GM19438 (cell line): ENCODE measurements around the gene TINAG.

Experiments used
- ATAC-seq: cut with Tn5 transposase; IDR thresholded peaks from one replicate; pipeline ENCODE4 v1.9.1; 2021; ENCODE audit warnings: low read depth; ENCODE audit not compliant: unreplicated experiment

TINAG gene

GRCh38 chr6:54415517-54415916 lies 107.3 kb downstream of the TINAG start:
- no peak for ATAC-seq

DNA sequence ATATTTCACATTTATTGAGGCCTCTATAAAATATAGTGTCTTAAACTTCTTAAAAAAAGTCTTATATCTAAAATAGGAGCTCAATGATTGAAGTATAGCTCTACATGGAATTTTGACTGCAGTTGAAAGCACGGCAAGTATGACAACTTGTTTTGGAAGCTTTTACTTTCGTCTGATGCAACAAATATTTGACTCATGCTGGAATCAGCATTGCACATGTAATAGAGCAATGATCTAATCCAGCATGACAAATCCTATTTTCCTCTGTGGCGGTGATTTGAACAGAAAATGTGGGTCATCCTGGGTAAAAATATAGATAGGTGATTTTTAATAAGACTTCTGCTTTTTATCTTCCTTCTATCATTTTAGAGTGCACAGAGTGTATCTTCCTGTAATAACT lies 111.6 kb downstream of the TINAG start:
- ATAC-seq = no peak

DNA sequence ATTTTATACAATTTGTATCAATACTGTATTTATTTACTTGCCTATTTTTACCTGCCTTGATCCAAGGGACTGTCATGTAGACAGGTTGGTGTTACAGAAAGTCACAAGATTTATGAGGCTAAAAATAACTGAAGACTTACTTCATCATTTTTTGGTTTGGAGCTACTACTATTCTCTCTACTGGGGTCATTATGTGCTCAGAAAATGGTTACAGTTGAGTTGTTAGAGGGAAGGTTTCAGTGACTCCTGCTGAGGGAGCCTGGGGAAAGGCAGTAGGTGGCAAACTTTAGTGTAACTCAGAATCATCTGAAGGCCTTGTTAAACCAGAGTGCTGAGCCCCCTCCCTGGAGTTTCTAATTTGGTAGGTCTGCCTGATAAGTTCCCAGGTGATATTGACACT lies 118.8 kb downstream of the TINAG start:
- ATAC-seq = no peak

GRCh38 chr6:54427396-54427937 lies 119.2 kb downstream of the TINAG start:
- ATAC-seq = no peak

GRCh38 chr6:54428431-54428830 lies 120.2 kb downstream of the TINAG start:
- ATAC-seq = peak; percentile 85

- ATAC-seq = no peak
Measured at GRCh38 chr6:54431466-54431865, 123.2 kb downstream of the TINAG start.
